Epithelial cell of esophagus (primary cell): Measurements from ENCODE around the gene SMOC2.

Source experiments
- DNase-seq: peaks from one replicate; pipeline ENCODE4 v3.0.0; 2010; ENCODE audit warnings: low read depth
- H3K4me3 ChIP-seq: 2 replicates; pipeline ENCODE4 v1.5.1; 2011; ENCODE audit warnings: mild to moderate bottlenecking, low read length, control low read depth
- TF ChIP-seq, protein P1 (sequence below): IDR thresholded peaks from 2 replicates; pipeline ENCODE4 v1.5.1; 2011; ENCODE audit warnings: low read depth, mild to moderate bottlenecking, low read length, control low read depth, inconsistent platforms; ENCODE audit not compliant: insufficient read depth; ENCODE audit errors: missing control alignments

Gene SMOC2

DNA sequence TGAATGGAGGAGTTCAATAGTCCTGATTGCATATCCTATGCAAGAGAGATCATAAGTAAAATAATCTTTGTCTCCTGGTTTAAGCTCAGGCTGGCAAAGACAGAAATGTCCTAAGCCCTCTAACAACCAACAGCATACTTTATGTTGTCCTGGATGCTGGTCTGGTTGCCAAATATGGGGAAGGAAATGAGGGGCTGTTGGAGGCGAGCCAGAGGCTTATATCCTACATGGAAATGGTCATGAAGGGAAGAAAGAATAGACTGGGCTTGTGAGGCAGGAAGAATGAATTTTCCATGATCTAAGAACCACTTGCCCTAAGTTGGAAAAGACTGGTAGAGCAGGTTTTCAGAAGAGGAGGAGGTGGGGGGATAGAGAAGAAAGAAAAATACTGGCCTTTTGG is 237.1 kb downstream of the SMOC2 start:
- TF ChIP-seq, protein P1, sequence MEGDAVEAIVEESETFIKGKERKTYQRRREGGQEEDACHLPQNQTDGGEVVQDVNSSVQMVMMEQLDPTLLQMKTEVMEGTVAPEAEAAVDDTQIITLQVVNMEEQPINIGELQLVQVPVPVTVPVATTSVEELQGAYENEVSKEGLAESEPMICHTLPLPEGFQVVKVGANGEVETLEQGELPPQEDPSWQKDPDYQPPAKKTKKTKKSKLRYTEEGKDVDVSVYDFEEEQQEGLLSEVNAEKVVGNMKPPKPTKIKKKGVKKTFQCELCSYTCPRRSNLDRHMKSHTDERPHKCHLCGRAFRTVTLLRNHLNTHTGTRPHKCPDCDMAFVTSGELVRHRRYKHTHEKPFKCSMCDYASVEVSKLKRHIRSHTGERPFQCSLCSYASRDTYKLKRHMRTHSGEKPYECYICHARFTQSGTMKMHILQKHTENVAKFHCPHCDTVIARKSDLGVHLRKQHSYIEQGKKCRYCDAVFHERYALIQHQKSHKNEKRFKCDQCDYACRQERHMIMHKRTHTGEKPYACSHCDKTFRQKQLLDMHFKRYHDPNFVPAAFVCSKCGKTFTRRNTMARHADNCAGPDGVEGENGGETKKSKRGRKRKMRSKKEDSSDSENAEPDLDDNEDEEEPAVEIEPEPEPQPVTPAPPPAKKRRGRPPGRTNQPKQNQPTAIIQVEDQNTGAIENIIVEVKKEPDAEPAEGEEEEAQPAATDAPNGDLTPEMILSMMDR: no peak
- H3K4me3 ChIP-seq: no peak overlapping the region
- DNase-seq: peak; percentile 6

DNA sequence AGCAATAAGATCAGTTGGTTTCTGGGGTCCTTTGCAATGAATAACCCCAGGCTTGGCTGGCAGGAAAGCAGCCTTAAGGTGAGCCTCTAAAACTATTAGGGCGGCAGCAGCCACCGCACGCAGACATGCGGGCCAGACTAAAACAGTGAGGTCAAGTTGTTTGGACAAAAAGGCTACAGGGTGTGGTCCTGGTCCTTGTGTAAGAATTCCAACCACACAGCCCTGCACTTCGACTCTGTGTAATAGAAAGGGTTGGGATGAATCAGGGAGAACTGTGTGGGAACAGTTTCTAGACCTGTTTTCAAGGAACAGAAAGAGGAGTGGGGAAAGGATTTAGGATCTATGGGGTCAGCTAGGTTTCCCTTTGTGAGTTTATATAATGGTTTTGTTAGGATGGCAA is 237.6 kb downstream of the SMOC2 start:
- H3K4me3 ChIP-seq: no peak overlapping the region
- DNase-seq: peak; percentile 7
- TF ChIP-seq, protein P1: no peak

DNA sequence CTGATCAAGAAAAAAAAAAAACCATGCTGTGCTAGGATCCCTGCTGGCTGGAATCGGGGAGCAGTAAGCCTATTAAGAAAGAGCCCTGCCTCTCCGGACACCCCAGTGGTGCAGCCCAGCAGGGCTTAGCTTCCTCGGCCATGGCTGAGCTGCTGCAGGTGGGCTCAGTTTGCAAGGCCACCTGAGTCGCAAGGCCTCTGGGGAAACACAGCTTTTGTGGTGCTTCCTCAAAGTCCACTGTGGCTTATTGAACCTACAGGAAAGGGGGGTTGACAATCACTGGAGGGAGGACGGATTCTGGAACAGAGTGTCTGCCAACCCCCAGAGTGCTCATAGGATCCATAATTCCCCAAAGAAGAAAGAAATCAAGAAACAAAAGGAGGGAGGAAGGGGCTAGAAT is 240.8 kb downstream of the SMOC2 start:
- no peak for DNase-seq

GRCh38 chr6:168683621-168684020 is 242.6 kb downstream of the SMOC2 start:
- DNase-seq: no peak
- no peak overlapping the region for H3K4me3 ChIP-seq
- TF ChIP-seq, protein P1: no peak

More for the DNA sequence above, 240.8 kb downstream of the SMOC2 start:
- no peak overlapping the region for H3K4me3 ChIP-seq
- TF ChIP-seq, protein P1: no peak

DNA sequence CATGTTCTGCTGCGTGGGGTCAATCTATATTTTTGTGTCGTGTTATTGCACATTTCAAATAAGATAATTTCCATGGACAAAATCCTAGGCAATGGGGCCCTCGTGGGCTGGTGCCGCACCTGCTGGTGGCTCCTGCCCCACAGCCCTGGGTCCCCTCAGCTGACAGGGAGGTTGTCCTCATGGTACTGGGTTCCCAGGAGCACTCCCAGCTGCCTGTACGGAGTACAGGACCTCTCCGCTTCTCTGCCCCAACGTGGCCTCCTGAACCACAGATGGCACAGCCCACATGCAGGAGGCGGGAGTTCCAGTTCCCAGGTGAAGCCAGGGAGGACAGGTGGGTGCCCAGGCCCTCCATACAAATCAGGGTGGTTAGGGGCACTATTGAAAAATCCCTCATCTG is 243.5 kb downstream of the SMOC2 start:
- DNase-seq: no peak
- TF ChIP-seq, protein P1: no peak
- H3K4me3 ChIP-seq: no peak overlapping the region

DNA sequence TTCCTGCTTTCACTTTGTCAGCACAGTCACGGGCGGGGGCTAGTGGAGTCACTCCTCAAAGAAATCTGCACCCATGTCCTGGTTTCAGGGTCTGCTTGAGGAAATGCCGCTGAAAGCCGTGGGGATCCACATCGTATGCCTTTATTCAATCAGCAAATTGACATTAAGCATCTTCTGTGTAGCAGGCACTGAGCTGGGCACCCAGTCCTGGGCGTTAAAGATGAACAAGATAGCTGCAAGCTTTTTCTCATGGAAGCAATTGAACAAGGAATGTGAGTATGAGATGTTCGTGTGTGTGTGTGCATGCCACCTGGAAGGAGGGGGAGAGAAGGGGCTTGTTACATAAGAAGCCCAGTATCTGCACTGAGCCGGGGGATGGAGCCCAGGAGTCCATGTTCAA is 243.9 kb downstream of the SMOC2 start:
- TF ChIP-seq, protein P1: no peak
- no peak overlapping the region for H3K4me3 ChIP-seq
- DNase-seq: no peak

- no peak overlapping the region for H3K4me3 ChIP-seq
- TF ChIP-seq, protein P1: no peak
- no peak for DNase-seq
Measured at GRCh38 chr6:168686029-168686738, 245.2 kb downstream of the SMOC2 start.
